ENCODE measurements around the gene CCDC92. TPM values are rescaled to one million over a fixed set of nuclear protein-coding genes. Genes with fewer than 3 reads are reported as not detected.
A peak's percentile ranks its signal among the peaks of the same experiment; 100 is the strongest.

CCDC92 gene
- polyA plus RNA-seq, 1 donor from 2014 or later, result 11.3 TPM

DNA sequence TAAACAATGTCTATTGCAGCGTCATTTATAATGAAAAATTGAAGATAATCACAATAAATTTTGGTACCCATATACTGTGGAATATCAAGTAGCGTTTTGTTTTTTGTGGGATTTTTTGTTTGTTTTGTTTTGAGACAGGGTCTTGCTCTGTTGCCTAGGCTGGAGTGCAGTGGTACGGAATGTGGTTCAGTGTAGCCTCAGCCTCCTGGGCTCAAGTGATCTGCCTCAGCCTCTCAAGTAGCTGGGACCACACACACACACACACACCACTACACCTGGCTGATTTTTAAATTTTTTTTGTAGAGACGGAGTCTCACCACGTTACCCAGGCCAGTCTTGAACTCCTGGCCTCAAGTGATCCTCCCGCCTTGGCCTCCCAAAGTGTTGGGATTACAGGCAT is 6.9 kb upstream of the CCDC92 start:
- Histone ChIP-seq H4K20me1 (ENCODE audit: insufficient read depth) (peaks cover 10% of the 10 kb centered on the region), H3F3A (ENCODE audit: insufficient read depth, low read length, poor library complexity, severe bottlenecking) (no peaks in the 10 kb centered on the region), H3K9me2 (ENCODE audit: insufficient read depth, low read length) (no peaks in the 10 kb centered on the region), H3K27ac (ENCODE audit: low read length) (no peak overlapping the region), H2AFZ (ENCODE audit: low read depth, low read length) (no peak overlapping the region), H3K4me3 (ENCODE audit: low read length) (no peak overlapping the region), H3K4me2 (ENCODE audit: low read length) (no peak overlapping the region), H3K9ac (ENCODE audit: low read length) (no peak overlapping the region), H3K36me3 (ENCODE audit: insufficient read depth, low read length) (peaks cover 7% of the 10 kb centered on the region), H3K27me3 (ENCODE audit: insufficient read depth, low read depth, low read length) (no peaks in the 10 kb centered on the region), H3K9me3 (ENCODE audit: low read length) (no peaks in the 10 kb centered on the region), H3K79me2 (replicated peaks; ENCODE audit: insufficient read depth, low read length) (peaks cover 97% of the 10 kb centered on the region)
- no peak for TF ChIP-seq RAD21 (conservative IDR thresholded peaks at IDR 0.05)
- no peak for TF ChIP-seq EZH2 (IDR thresholded peaks at IDR 0.05; ENCODE audit: borderline replicate concordance, insufficient read depth, low read length, poor library complexity, severe bottlenecking)
- TF ChIP-seq SMC3 (conservative IDR thresholded peaks at IDR 0.05; ENCODE audit: poor library complexity), result no peak
- no peak for TF ChIP-seq POLR2AphosphoS5 (IDR thresholded peaks at IDR 0.05)
- no peak for TF ChIP-seq EP300 (conservative IDR thresholded peaks at IDR 0.05; ENCODE audit: poor library complexity, severe bottlenecking)
- TF ChIP-seq, protein P1, sequence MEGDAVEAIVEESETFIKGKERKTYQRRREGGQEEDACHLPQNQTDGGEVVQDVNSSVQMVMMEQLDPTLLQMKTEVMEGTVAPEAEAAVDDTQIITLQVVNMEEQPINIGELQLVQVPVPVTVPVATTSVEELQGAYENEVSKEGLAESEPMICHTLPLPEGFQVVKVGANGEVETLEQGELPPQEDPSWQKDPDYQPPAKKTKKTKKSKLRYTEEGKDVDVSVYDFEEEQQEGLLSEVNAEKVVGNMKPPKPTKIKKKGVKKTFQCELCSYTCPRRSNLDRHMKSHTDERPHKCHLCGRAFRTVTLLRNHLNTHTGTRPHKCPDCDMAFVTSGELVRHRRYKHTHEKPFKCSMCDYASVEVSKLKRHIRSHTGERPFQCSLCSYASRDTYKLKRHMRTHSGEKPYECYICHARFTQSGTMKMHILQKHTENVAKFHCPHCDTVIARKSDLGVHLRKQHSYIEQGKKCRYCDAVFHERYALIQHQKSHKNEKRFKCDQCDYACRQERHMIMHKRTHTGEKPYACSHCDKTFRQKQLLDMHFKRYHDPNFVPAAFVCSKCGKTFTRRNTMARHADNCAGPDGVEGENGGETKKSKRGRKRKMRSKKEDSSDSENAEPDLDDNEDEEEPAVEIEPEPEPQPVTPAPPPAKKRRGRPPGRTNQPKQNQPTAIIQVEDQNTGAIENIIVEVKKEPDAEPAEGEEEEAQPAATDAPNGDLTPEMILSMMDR (IDR thresholded peaks at IDR 0.05; ENCODE audit: poor library complexity, severe bottlenecking), result no peak
- no peak for TF ChIP-seq TAF1 (IDR thresholded peaks at IDR 0.05; ENCODE audit: low read depth)
- TF ChIP-seq MXI1 (conservative IDR thresholded peaks at IDR 0.05; ENCODE audit: poor library complexity, severe bottlenecking), result no peak

DNA sequence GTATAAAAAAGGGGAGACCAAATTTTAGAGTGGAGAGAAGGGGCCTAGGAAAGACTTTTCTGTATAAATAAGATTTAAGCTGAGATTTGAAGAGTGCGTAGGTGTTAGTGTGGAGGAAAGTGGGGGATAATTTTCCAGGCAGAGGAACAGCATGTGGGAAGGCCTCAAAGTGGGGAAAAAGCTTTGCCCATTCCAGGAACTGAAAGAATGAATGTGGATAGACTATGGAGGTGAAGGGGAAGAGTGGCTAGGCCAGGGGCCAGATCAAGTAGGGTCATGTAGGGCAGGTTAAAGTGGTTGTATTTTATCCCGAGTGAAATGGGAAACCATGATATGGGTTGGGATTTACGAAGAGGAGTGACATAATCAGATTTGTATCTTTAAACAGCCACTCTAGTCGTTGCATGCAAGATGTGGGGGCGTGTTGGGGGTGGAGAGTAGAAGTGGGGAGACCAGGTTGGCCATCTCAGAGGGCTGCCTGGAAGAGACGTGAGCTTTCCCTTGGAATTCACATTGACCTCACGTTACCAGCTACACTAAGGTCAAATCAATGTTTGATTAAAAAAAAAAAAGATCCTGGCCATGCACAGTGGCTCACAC is 3.7 kb upstream of the CCDC92 start:
- no peak overlapping the region for H3K27ac ChIP-seq (ENCODE audit: low read length)
- H3F3A ChIP-seq (ENCODE audit: insufficient read depth, low read length, poor library complexity, severe bottlenecking), result no peaks in the 10 kb centered on the region
- no peak overlapping the region for H3K4me2 ChIP-seq (ENCODE audit: low read length)
- H3K79me2 ChIP-seq (replicated peaks; ENCODE audit: insufficient read depth, low read length), result peaks cover 80% of the 10 kb centered on the region
- H3K27me3 ChIP-seq (ENCODE audit: insufficient read depth, low read depth, low read length), result no peaks in the 10 kb centered on the region
- no peaks in the 10 kb centered on the region for H4K20me1 ChIP-seq (ENCODE audit: insufficient read depth)
- H3K4me3 ChIP-seq (ENCODE audit: low read length), result no peak overlapping the region
- TF ChIP-seq MXI1 (conservative IDR thresholded peaks at IDR 0.05; ENCODE audit: poor library complexity, severe bottlenecking) (no peak), TAF1 (IDR thresholded peaks at IDR 0.05; ENCODE audit: low read depth) (no peak)
- H2AFZ ChIP-seq (ENCODE audit: low read depth, low read length), result no peak overlapping the region
- no peaks in the 10 kb centered on the region for H3K36me3 ChIP-seq (ENCODE audit: insufficient read depth, low read length)
- no peaks in the 10 kb centered on the region for H3K9me3 ChIP-seq (ENCODE audit: low read length)
- H3K9me2 ChIP-seq (ENCODE audit: insufficient read depth, low read length), result no peaks in the 10 kb centered on the region
- H3K9ac ChIP-seq (ENCODE audit: low read length), result no peak overlapping the region

DNA sequence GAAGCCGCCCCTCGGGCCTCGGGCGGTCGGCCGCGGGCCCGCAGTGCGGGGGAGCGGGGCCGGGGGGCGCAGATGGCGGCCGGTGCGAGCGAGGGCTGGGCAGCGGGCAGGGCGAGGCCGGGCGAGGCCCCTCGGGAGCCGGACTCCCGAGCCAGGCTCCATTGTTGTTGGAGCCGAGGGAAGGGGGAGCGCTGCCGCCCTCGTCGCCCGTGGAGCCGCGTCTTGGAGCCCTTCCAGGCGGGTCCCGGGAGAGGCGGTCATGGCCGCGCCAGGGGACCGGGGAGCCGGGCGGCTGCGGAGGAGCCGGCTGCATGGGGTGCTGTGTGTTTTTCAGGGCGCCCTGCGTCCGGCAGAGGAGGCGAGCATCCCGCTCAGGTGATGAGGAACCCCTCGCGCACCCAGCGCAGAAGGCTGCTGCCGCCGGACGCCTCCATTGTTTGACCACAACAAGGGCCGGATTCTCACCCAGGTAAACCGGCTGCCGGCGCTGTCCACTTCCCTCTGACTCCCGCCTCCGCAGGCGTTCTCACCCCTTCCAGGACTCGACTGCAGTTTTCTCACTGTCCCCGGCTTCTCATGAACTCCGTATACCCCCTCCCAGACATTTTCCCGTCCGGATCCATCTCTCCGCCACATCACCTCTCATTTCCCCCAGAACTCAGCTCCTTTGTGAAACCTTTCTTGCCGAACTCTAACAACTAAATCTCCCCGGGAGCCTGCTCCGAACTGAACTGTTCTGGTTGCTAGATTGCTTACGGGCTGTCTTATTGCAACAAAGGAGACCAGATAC is 1.1 kb upstream of the CCDC92 start:
- TF ChIP-seq POLR2AphosphoS5 (IDR thresholded peaks at IDR 0.05), result no peak
- TF ChIP-seq, protein P2, sequence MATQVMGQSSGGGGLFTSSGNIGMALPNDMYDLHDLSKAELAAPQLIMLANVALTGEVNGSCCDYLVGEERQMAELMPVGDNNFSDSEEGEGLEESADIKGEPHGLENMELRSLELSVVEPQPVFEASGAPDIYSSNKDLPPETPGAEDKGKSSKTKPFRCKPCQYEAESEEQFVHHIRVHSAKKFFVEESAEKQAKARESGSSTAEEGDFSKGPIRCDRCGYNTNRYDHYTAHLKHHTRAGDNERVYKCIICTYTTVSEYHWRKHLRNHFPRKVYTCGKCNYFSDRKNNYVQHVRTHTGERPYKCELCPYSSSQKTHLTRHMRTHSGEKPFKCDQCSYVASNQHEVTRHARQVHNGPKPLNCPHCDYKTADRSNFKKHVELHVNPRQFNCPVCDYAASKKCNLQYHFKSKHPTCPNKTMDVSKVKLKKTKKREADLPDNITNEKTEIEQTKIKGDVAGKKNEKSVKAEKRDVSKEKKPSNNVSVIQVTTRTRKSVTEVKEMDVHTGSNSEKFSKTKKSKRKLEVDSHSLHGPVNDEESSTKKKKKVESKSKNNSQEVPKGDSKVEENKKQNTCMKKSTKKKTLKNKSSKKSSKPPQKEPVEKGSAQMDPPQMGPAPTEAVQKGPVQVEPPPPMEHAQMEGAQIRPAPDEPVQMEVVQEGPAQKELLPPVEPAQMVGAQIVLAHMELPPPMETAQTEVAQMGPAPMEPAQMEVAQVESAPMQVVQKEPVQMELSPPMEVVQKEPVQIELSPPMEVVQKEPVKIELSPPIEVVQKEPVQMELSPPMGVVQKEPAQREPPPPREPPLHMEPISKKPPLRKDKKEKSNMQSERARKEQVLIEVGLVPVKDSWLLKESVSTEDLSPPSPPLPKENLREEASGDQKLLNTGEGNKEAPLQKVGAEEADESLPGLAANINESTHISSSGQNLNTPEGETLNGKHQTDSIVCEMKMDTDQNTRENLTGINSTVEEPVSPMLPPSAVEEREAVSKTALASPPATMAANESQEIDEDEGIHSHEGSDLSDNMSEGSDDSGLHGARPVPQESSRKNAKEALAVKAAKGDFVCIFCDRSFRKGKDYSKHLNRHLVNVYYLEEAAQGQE (IDR thresholded peaks at IDR 0.05; ENCODE audit: borderline replicate concordance), result no peak
- TF ChIP-seq TAF1 (IDR thresholded peaks at IDR 0.05; ENCODE audit: low read depth), result no peak
- no peak for TF ChIP-seq EP300 (conservative IDR thresholded peaks at IDR 0.05; ENCODE audit: poor library complexity, severe bottlenecking)
- no peak for TF ChIP-seq SMC3 (conservative IDR thresholded peaks at IDR 0.05; ENCODE audit: poor library complexity)
- no peak for TF ChIP-seq MXI1 (conservative IDR thresholded peaks at IDR 0.05; ENCODE audit: poor library complexity, severe bottlenecking)
- TF ChIP-seq, protein P1 (IDR thresholded peaks at IDR 0.05; ENCODE audit: poor library complexity, severe bottlenecking), result no peak
- no peak for TF ChIP-seq EZH2 (IDR thresholded peaks at IDR 0.05; ENCODE audit: borderline replicate concordance, insufficient read depth, low read length, poor library complexity, severe bottlenecking)
- TF ChIP-seq RAD21 (conservative IDR thresholded peaks at IDR 0.05), result no peak
- H3K4me3 ChIP-seq (ENCODE audit: low read length), result peak overlapping the region; percentile 90
- H3K36me3 ChIP-seq (ENCODE audit: insufficient read depth, low read length), result no peaks in the 10 kb centered on the region
- no peaks in the 10 kb centered on the region for H3F3A ChIP-seq (ENCODE audit: insufficient read depth, low read length, poor library complexity, severe bottlenecking)
- no peak overlapping the region for H2AFZ ChIP-seq (ENCODE audit: low read depth, low read length)
- no peaks in the 10 kb centered on the region for H3K9me3 ChIP-seq (ENCODE audit: low read length)
- H4K20me1 ChIP-seq (ENCODE audit: insufficient read depth), result no peaks in the 10 kb centered on the region
- peak overlapping the region; percentile 75 for H3K27ac ChIP-seq (ENCODE audit: low read length)
- H3K79me2 ChIP-seq (replicated peaks; ENCODE audit: insufficient read depth, low read length), result peaks cover 80% of the 10 kb centered on the region
- H3K9ac ChIP-seq (ENCODE audit: low read length), result peak overlapping the region; percentile 83
- peak overlapping the region; percentile 72 for H3K4me2 ChIP-seq (ENCODE audit: low read length)
- no peaks in the 10 kb centered on the region for H3K9me2 ChIP-seq (ENCODE audit: insufficient read depth, low read length)
- H3K27me3 ChIP-seq (ENCODE audit: insufficient read depth, low read depth, low read length), result no peaks in the 10 kb centered on the region
